SHP77 treated with DMSO at 0.1 percent for 48 hours (cell line): ENCODE results near the gene SCIN.
"Not testable (repeated sequence)": the region's sequence is repeated elsewhere in the genome, so short reads cannot be mapped to it uniquely, and the experiment has no call there.

Source experiments
- DNase-seq: peaks from one replicate; lab custom pipeline; 2025; lab: John Stamatoyannopoulos, UW

The SCIN gene

GRCh38 chr7:12647364-12648219 lies 77.1 kb downstream of the SCIN start:
- no peak for DNase-seq

GRCh38 chr7:12648704-12649261 lies 78.3 kb downstream of the SCIN start:
- no peak for DNase-seq

- DNase-seq: no peak
These were observed 78.8 kb downstream of the SCIN start for GRCh38 chr7:12649348-12649747.

GRCh38 chr7:12650080-12650479 lies 79.6 kb downstream of the SCIN start:
- DNase-seq: no peak

GRCh38 chr7:12653110-12653509 lies 82.6 kb downstream of the SCIN start:
- no peak for DNase-seq

GRCh38 chr7:12653518-12653917 lies 83.0 kb downstream of the SCIN start:
- DNase-seq: no peak

GRCh38 chr7:12655161-12655560 lies 84.6 kb downstream of the SCIN start:
- no peak for DNase-seq

- DNase-seq: not testable (repeated sequence)
These were observed 89.9 kb downstream of the SCIN start for GRCh38 chr7:12660423-12660822.

GRCh38 chr7:12660986-12661385 lies 90.5 kb downstream of the SCIN start:
- not testable (repeated sequence) for DNase-seq

GRCh38 chr7:12661581-12661980 lies 91.1 kb downstream of the SCIN start:
- DNase-seq: no peak

GRCh38 chr7:12670000-12670729 lies 99.6 kb downstream of the SCIN start:
- no peak for DNase-seq

- DNase-seq: no peak
These were observed 100.4 kb downstream of the SCIN start for GRCh38 chr7:12670743-12671520.

GRCh38 chr7:12673436-12673835 lies 102.9 kb downstream of the SCIN start:
- not testable (repeated sequence) for DNase-seq

- no peak for DNase-seq
These were observed 103.5 kb downstream of the SCIN start for GRCh38 chr7:12674053-12674452.

- DNase-seq: peak; percentile 50
These were observed 104.3 kb downstream of the SCIN start for GRCh38 chr7:12674861-12675260.

GRCh38 chr7:12683678-12684585 lies 113.4 kb downstream of the SCIN start:
- DNase-seq: no peak

- no peak for DNase-seq
These were observed 114.2 kb downstream of the SCIN start for GRCh38 chr7:12684733-12685132.

- DNase-seq: peak; percentile 56
These were observed 115.0 kb downstream of the SCIN start for GRCh38 chr7:12685550-12685949.

- DNase-seq: peak; percentile 98
These were observed 115.8 kb downstream of the SCIN start for GRCh38 chr7:12686234-12686890.

- peak; percentile 99 for DNase-seq
These were observed 116.6 kb downstream of the SCIN start, which contains the start of gene ARL4A for GRCh38 chr7:12686891-12687717. Gene ARL4A, plus strand, starts transcription at chr7:12687633. Its CDS starts 622 bp downstream, at chr7:12688255.
